Gastroesophageal sphincter (tissue), 4 donors: ENCODE results near the gene DPYD. TPM values are rescaled to one million over a fixed set of nuclear protein-coding genes. Genes with fewer than 3 reads are reported as not detected.

Source experiments
- ATAC-seq: fragments of 150-250 bp; one replicate; pipeline ENCODE4 v1.9.1; 2016; ENCODE audit warnings: mild to moderate bottlenecking, moderate library complexity
- H3K27ac ChIP-seq, 4 donors: fragments of 200-600 bp; sonication (generic) in 3 of 4; 1 replicate in 3 of 4; 2 replicates in 1 of 4; pipeline ENCODE4 v1.5.1; 2016 to 2019
- H3K27me3 ChIP-seq: fragments of 200-600 bp; sonication (generic); one replicate; pipeline ENCODE4 v1.5.1; 2019
- H3K36me3 ChIP-seq, 2 donors: fragments of 200-600 bp; sonication (generic); one replicate each; pipeline ENCODE4 v1.5.1; 2019; ENCODE audit warnings: control low read depth in 1 of 2
- H3K4me1 ChIP-seq, 3 donors: fragments of 200-600 bp; sonication (generic); 1 replicate in 2 of 3; 2 replicates in 1 of 3; pipeline ENCODE4 v1.5.1; 2016 to 2019; ENCODE audit warnings: control low read depth in 2 of 3
- H3K4me3 ChIP-seq, 2 donors: fragments of 200-600 bp; sonication (generic); one replicate each; pipeline ENCODE4 v1.5.1; 2019; ENCODE audit warnings: mild to moderate bottlenecking in 1 of 2, moderate library complexity in 1 of 2
- H3K9me3 ChIP-seq, 3 donors: fragments of 200-600 bp; sonication (generic); one replicate each; pipeline ENCODE4 v1.5.1; 2017 to 2019; ENCODE audit warnings: control low read depth in 2 of 3
- CTCF ChIP-seq, 4 experiments: fragments of 200-600 bp in 2 of 4; fragments of 450-650 bp in 2 of 4; sonication (generic) in 1 of 4; IDR thresholded peaks; one replicate each; pipeline ENCODE4 v1.5.1; 2017 to 2019; ENCODE audit warnings: antibody characterized with exemption in 4 of 4, mild to moderate bottlenecking in 2 of 4, moderate library complexity in 2 of 4
- EP300 ChIP-seq: sonication (generic); formaldehyde crosslinking; IDR thresholded peaks from one replicate; pipeline ENCODE4 v1.6.1; 2017; ENCODE audit warnings: antibody characterized with exemption, mild to moderate bottlenecking
- POLR2A ChIP-seq, 2 donors: fragments of 450-650 bp; IDR thresholded peaks; one replicate each; pipeline ENCODE4 v1.6.1; 2017; ENCODE audit warnings: antibody characterized with exemption in 2 of 2, mild to moderate bottlenecking in 2 of 2, moderate library complexity in 1 of 2
- POLR2AphosphoS5 ChIP-seq: sonication (generic); formaldehyde crosslinking; IDR thresholded peaks from one replicate; pipeline ENCODE4 v1.6.1; 2017; ENCODE audit warnings: antibody characterized with exemption
- whole genome bisulfite sequencing, 2 donors: methylation state at CpG; one replicate each; pipeline ENCODE4 v1.1.5; 2018; ENCODE audit warnings: low coverage in 1 of 2; 5-methylcytosine and 5-hydroxymethylcytosine counted together
- total RNA-seq, 4 donors: library from RNA; depleted of rRNA; stranded (reverse); fragments of >200 nt; gene quantifications; one replicate each; pipeline ENCODE4 v1.1.0, GENCODE V29; 2016

DPYD gene
- total RNA-seq, 4 donors from 2014 or later = 31.2 to 53.0 (median 43.2) TPM

DNA sequence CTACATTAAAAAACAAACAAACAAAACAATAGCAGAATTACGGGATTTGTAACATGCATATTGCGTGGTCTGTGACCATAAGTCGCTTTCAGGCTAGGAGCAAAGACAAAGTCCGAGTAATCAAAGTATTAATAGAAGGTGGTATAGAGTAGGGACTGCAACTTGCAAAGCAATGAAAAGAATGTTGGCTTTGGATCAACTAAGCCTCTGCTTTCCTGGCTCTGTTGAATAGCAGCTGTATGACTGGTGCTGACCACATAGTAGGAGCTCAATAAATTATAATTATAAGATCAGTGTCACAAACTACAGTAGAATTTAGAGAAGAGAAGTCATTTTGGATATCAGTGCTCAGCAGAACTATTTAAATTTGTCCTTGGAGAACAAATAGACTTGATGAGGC, 586.4 kb downstream of the DPYD start:
- 86 to 91% methylated on average over 1 to 4 of the region's 4 CpGs for WGBS, 2 donors
- H3K27me3 ChIP-seq = no peaks in the 10 kb centered on the region

GRCh38 chr1:97332716-97333115, 588.1 kb downstream of the DPYD start:
- H3K4me3 ChIP-seq = no peak overlapping the region
- no peaks in the 10 kb centered on the region for H3K4me1 ChIP-seq
- TF ChIP-seq POLR2A (IDR thresholded peaks at IDR 0.05) = no peak
- no peak for TF ChIP-seq EP300
- no peak for TF ChIP-seq POLR2AphosphoS5
- TF ChIP-seq CTCF (IDR thresholded peaks at IDR 0.05) = no peak
- H3K27ac ChIP-seq = no peak overlapping the region
- H3K36me3 ChIP-seq = no peaks in the 10 kb centered on the region
- ATAC-seq = no peak
- H3K27me3 ChIP-seq = no peaks in the 10 kb centered on the region
- H3K9me3 ChIP-seq = no peaks in the 10 kb centered on the region

More for the DNA sequence above, 586.4 kb downstream of the DPYD start:
- Histone ChIP-seq H3K4me1 (no peaks in the 10 kb centered on the region), H3K9me3 (no peaks in the 10 kb centered on the region), H3K4me3 (no peak overlapping the region), H3K36me3 (peaks cover 0 to 7% of the 10 kb centered on the region in 2 donors), H3K27ac (no peak overlapping the region)
- no peak for ATAC-seq
- no peak for TF ChIP-seq POLR2AphosphoS5
- no peak for TF ChIP-seq POLR2A (IDR thresholded peaks at IDR 0.05)
- TF ChIP-seq EP300 = no peak
- no peak for TF ChIP-seq CTCF (IDR thresholded peaks at IDR 0.05)

- no peak overlapping the region for H3K4me3 ChIP-seq
- ATAC-seq = no peak
- H3K4me1 ChIP-seq = no peaks in the 10 kb centered on the region
- H3K9me3 ChIP-seq = no peaks in the 10 kb centered on the region
- no peaks in the 10 kb centered on the region for H3K27me3 ChIP-seq
- WGBS, 2 donors = 89 to 93% methylated on average over 8 of the region's 8 CpGs
- TF ChIP-seq POLR2A (IDR thresholded peaks at IDR 0.05) (no peak), EP300 (no peak), POLR2AphosphoS5 (no peak), CTCF (IDR thresholded peaks at IDR 0.05) (no peak)
- no peaks in the 10 kb centered on the region for H3K36me3 ChIP-seq
- no peak overlapping the region for H3K27ac ChIP-seq
Observed at GRCh38 chr1:97331165-97331564, 589.7 kb downstream of the DPYD start.

- no peak for ATAC-seq
- no peak overlapping the region for H3K4me3 ChIP-seq
- TF ChIP-seq POLR2A (IDR thresholded peaks at IDR 0.05) (no peak), CTCF (IDR thresholded peaks at IDR 0.05) (no peak), EP300 (no peak), POLR2AphosphoS5 (no peak)
- no peaks in the 10 kb centered on the region for H3K27me3 ChIP-seq
- H3K9me3 ChIP-seq = peaks cover 0 to 4% (median 0%) of the 10 kb centered on the region in 3 donors
- no peak overlapping the region for H3K27ac ChIP-seq
- no peaks in the 10 kb centered on the region for H3K36me3 ChIP-seq
- H3K4me1 ChIP-seq = no peaks in the 10 kb centered on the region
- 72 to 80% methylated on average over 2 to 4 of the region's 4 CpGs for WGBS, 2 donors
Observed at GRCh38 chr1:97314685-97315084, 606.1 kb downstream of the DPYD start.

GRCh38 chr1:97308131-97308530, 612.7 kb downstream of the DPYD start:
- 80 to 86% methylated on average over 1 of the region's 1 CpG for WGBS, 2 donors
- Histone ChIP-seq H3K4me3 (no peak overlapping the region), H3K4me1 (peaks cover 0 to 11% (median 2%) of the 10 kb centered on the region in 3 donors), H3K27ac (no peak overlapping the region), H3K9me3 (no peaks in the 10 kb centered on the region), H3K36me3 (no peaks in the 10 kb centered on the region), H3K27me3 (no peaks in the 10 kb centered on the region)
- ATAC-seq = no peak
- TF ChIP-seq CTCF (IDR thresholded peaks at IDR 0.05) = no peak
- TF ChIP-seq POLR2AphosphoS5 = no peak
- no peak for TF ChIP-seq EP300
- TF ChIP-seq POLR2A (IDR thresholded peaks at IDR 0.05) = no peak
